A673 (cell line): ENCODE data around the gene COL5A1. TPM values are rescaled to one million over a fixed set of nuclear protein-coding genes. Genes with fewer than 3 reads are reported as not detected.
"Not testable (repeated sequence)": the region's sequence is repeated elsewhere in the genome, so short reads cannot be mapped to it uniquely, and the experiment has no call there.

Experiments used
- BruUV-seq: library from RNA; stranded (reverse); fragments of 400-500 nt; replicated peaks from 2 replicates; lab custom pipeline; 2021; lab: Mats Ljungman, UMichigan
- CTCF ChIA-PET: fragments of 300-600 bp; sonication (Branson Sonifier 250); formaldehyde crosslinking; loops from one replicate; lab custom pipeline; 2022; ENCODE audit warnings: antibody characterized with exemption; lab: Charles Lee
- POLR2A ChIA-PET: fragments of 300-600 bp; sonication (Branson Sonifier 250); formaldehyde crosslinking; loops from one replicate; lab custom pipeline; 2022; ENCODE audit warnings: antibody characterized with exemption; ENCODE audit not compliant: low non-redundant PET; lab: Charles Lee
- DNase-seq: peaks from one replicate; pipeline ENCODE4 v3.0.0-alpha.2; 2015; ENCODE audit warnings: low spot score
- H3K27ac ChIP-seq: fragments of 200-600 bp; sonication (generic); 2 replicates; pipeline ENCODE4 v1.5.1; 2016; ENCODE audit warnings: mixed run types, low read depth, mild to moderate bottlenecking, mixed read lengths, antibody characterized with exemption, low read length; ENCODE audit not compliant: poor library complexity, severe bottlenecking
- H3K27me3 ChIP-seq: fragments of 200-600 bp; sonication (generic); replicated peaks from 2 replicates; pipeline ENCODE4 v1.6.1; 2017; ENCODE audit warnings: mixed run types, low read depth, mild to moderate bottlenecking, mixed read lengths, antibody characterized with exemption, low read length; ENCODE audit not compliant: insufficient read depth, poor library complexity
- H3K36me3 ChIP-seq: fragments of 200-600 bp; sonication (generic); 2 replicates; pipeline ENCODE4 v1.6.1; 2016; ENCODE audit warnings: mixed run types, mild to moderate bottlenecking, mixed read lengths, antibody characterized with exemption, low read length; ENCODE audit not compliant: insufficient read depth, poor library complexity, severe bottlenecking
- H3K4me1 ChIP-seq: fragments of 200-600 bp; sonication (generic); 2 replicates; pipeline ENCODE4 v1.6.1; 2017; ENCODE audit warnings: mixed run types, mild to moderate bottlenecking, mixed read lengths, antibody characterized with exemption, low read length; ENCODE audit not compliant: insufficient read depth, poor library complexity, severe bottlenecking
- H3K4me3 ChIP-seq: fragments of 200-600 bp; sonication (generic); 2 replicates; pipeline ENCODE4 v1.5.1; 2016; ENCODE audit warnings: low read depth, mixed run types, mild to moderate bottlenecking, mixed read lengths, low read length; ENCODE audit not compliant: poor library complexity, severe bottlenecking
- H3K9me3 ChIP-seq: fragments of 200-600 bp; sonication (generic); 2 replicates; pipeline ENCODE4 v1.6.1; 2016; ENCODE audit warnings: mixed run types, low read depth, mild to moderate bottlenecking, mixed read lengths, antibody characterized with exemption, low read length; ENCODE audit not compliant: poor library complexity, severe bottlenecking
- EZH2 ChIP-seq: fragments of 200-600 bp; sonication (generic); IDR thresholded peaks from 2 replicates; pipeline ENCODE4 v1.6.1; 2017; ENCODE audit warnings: borderline replicate concordance, low read depth, mild to moderate bottlenecking, mixed read lengths, antibody characterized with exemption, low read length; ENCODE audit not compliant: poor library complexity, severe bottlenecking
- intact Hi-C: fragments of 100-400 bp; cut with micrococcal nuclease; formaldehyde crosslinking; loops from one replicate; pipeline ENCODE4 v1.10.0; 2022; ENCODE audit not compliant: unreplicated experiment
- total RNA-seq: library from RNA; stranded (reverse); gene quantifications from 2 replicates; pipeline ENCODE4 v1.2.3, GENCODE V29; 2021
- TF ChIP-seq, protein P1 (sequence below): fragments of 300-800, 200-600 bp; sonication (generic); conservative IDR thresholded peaks from 2 replicates; pipeline ENCODE4 v1.5.1; 2017; ENCODE audit warnings: low read depth, mild to moderate bottlenecking, antibody characterized with exemption, low read length, moderate library complexity, mixed read lengths

Gene COL5A1
- total RNA-seq, 1 experiment from 2014 or later: 33.6 TPM

DNA sequence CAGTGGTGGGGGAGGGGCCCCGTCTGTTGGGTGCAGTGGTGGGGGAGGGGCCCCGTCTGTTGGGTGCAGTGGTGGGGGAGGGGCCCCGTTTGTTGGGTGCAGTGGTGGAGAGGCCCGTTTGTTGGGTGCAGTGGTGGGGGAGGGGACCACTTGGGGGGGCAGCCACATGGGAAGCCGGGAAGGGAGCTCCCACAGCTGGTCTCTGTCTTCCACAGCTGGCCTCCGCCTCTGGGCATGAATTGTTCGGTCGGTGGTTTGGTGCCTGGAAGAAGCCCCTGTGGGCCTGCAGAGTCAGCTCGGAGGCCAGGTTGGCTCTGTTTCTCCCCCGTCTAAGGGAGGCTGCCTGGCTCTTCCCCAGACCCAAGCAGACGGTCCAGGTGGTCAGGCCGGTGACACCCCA is 69.3 kb downstream of the COL5A1 start:
- H3K27ac ChIP-seq: no peak overlapping the region
- ChIA-PET POLR2A (interaction anchor here (0.7 kb wide), 1 partner anchor 226 kb away, joined by 14 read pairs; no protein-coding TSS in a partner anchor), CTCF (no interaction called here)
- peaks cover 12% of the 10 kb centered on the region for H3K4me1 ChIP-seq
- TF ChIP-seq, protein P1, sequence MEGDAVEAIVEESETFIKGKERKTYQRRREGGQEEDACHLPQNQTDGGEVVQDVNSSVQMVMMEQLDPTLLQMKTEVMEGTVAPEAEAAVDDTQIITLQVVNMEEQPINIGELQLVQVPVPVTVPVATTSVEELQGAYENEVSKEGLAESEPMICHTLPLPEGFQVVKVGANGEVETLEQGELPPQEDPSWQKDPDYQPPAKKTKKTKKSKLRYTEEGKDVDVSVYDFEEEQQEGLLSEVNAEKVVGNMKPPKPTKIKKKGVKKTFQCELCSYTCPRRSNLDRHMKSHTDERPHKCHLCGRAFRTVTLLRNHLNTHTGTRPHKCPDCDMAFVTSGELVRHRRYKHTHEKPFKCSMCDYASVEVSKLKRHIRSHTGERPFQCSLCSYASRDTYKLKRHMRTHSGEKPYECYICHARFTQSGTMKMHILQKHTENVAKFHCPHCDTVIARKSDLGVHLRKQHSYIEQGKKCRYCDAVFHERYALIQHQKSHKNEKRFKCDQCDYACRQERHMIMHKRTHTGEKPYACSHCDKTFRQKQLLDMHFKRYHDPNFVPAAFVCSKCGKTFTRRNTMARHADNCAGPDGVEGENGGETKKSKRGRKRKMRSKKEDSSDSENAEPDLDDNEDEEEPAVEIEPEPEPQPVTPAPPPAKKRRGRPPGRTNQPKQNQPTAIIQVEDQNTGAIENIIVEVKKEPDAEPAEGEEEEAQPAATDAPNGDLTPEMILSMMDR: no peak
- TF ChIP-seq EZH2: no peak
- H3K4me3 ChIP-seq: no peak overlapping the region
- intact Hi-C loops: no loop called here
- H3K36me3 ChIP-seq: no peaks in the 10 kb centered on the region
- DNase-seq: no peak
- no peaks in the 10 kb centered on the region for H3K9me3 ChIP-seq
- H3K27me3 ChIP-seq: no peaks in the 10 kb centered on the region
- no TSS peak for BruUV-seq

DNA sequence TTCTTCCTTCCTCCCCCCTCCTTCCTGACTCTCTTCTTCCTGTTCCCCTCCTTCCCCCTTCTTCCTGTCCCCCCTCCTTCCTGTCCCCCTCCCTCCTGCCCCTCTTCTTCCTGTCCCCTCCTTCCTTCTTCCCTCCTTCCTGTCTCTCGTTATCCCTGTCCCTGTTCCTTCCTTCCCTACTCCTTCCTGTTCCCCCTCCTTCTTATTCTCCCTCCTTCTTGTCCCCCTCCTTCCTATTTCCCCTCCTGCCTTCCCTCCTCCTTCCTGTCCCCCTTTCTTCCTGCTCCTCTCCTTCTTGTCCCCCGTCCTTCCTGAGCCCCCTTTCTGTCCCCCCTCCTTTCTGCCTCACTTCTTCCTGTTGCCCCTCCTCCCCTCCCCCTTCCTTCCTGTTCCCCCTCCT is 70.6 kb downstream of the COL5A1 start:
- intact Hi-C loops: no loop called here
- Histone ChIP-seq H3K36me3 (no peaks in the 10 kb centered on the region), H3K4me3 (no peak overlapping the region), H3K27me3 (no peaks in the 10 kb centered on the region), H3K27ac (no peak overlapping the region), H3K4me1 (peaks cover 5% of the 10 kb centered on the region), H3K9me3 (no peaks in the 10 kb centered on the region)
- DNase-seq: no peak
- ChIA-PET CTCF (no interaction called here), POLR2A (no interaction called here)
- TF ChIP-seq, protein P1: no peak
- TF ChIP-seq EZH2: no peak
- BruUV-seq: no TSS peak

DNA sequence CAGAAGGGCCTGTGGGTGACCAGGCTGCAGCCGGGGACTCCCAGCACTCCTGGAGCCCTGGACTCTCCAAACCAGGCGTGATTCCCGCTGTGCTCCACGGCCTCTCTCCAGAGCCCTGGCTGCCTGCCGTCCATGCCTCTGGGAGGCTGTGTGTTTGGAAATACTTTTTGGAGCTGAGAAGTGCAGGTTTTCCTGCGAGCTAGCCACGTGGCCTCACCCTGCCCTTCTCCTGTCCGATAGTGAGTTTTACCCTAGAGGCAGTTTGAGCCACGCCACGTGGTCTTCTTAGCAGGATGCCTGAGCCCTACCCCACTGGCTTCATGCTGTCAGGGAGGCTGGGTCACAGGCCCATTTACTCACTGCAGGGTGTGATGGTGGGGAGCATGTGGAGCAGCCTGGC is 71.3 kb downstream of the COL5A1 start:
- no TSS peak for BruUV-seq
- TF ChIP-seq, protein P1: no peak
- TF ChIP-seq EZH2: no peak
- Histone ChIP-seq H3K4me1 (no peaks in the 10 kb centered on the region), H3K9me3 (no peaks in the 10 kb centered on the region), H3K27me3 (no peaks in the 10 kb centered on the region), H3K4me3 (no peak overlapping the region), H3K27ac (no peak overlapping the region), H3K36me3 (no peaks in the 10 kb centered on the region)
- intact Hi-C loops: no loop called here
- no peak for DNase-seq
- ChIA-PET POLR2A (no interaction called here), CTCF (no interaction called here)

DNA sequence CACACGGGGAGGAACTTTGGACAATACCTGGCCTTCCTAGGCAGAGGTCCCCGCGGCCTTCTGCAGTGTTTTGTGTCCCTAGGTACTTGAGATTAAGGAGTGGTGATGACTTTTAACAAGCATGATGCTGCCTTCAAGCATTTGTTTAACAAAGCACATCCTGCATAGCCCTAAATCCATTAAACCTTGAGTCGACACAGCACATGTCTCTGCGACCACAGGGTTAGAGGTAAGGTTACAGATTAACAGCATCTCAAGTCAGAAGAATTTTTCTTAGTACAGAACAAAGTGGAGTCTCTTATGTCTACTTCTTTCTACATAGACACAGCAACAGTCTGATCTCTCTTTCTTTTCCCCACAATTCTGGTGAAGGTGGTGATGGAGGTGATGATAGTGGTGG is 73.9 kb downstream of the COL5A1 start:
- H3K27ac ChIP-seq, CTCF ChIA-PET, H3K9me3 ChIP-seq, DNase-seq, intact Hi-C loops, BruUV-seq, H3K27me3 ChIP-seq, H3K36me3 ChIP-seq, POLR2A ChIA-PET, H3K4me3 ChIP-seq, H3K4me1 ChIP-seq: not testable (repeated sequence)
